Muscle of arm (tissue), 12 donors: Measurements from ENCODE around the gene DNAAF1. TPM values are rescaled to one million over a fixed set of nuclear protein-coding genes. Genes with fewer than 3 reads are reported as not detected.
"Not testable (repeated sequence)": the region's sequence is repeated elsewhere in the genome, so short reads cannot be mapped to it uniquely, and the experiment has no call there.

Source experiments
- DNase-seq: peaks from one replicate; pipeline ENCODE4 v3.0.0-alpha.2; 2013
- polyA plus RNA-seq, 12 donors: library from polyadenylated mRNA; unstranded; fragments of 120-200 nt; gene quantifications; one replicate each; pipeline ENCODE4 v1.2.1, GENCODE V29; 2013; ENCODE audit not compliant: insufficient read length in 12 of 12

Gene DNAAF1
- polyA plus RNA-seq, 12 donors: 0.13 to 0.70 (median 0.33) TPM; not detected in 2

DNA sequence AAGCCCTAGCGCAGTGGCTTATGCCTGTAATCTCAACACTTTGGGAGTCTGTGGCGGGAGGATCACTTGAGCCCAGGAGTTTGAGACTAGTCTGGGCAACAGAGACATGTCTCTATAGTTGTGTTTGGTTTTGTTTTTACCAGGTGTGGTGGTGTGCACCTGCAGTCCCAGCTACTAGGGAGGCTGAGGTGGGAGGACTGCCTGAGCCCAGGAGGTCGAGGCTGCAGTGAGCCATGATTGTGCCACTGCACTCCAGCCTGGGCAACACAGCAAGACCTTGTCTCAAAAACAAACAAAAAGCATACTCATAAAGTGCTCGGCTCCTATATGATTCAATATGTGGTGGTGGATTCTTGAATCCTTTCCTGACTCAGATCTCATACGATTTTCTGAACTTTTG is 26.8 kb upstream of the DNAAF1 start:
- DNase-seq: not testable (repeated sequence)

DNA sequence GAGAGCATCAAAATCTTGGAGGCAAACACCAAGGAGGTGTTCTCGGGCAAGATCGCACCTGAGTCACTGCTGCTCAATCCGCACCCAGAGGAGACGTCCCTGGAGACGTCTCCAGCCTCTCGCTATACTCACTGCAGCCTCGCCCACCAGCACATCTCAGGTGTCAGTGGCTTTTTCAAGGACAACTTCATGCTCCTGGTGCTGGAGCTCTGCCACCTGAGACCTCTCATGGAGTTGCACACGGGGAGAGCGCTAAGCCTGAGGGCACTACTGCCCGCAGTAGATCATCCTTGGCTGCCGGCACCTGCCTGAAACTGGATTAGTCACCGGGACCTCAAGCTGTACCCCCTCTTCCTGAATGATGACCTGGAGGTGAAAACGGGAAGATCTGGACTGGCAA is 25.7 kb upstream of the DNAAF1 start:
- no peak for DNase-seq

DNA sequence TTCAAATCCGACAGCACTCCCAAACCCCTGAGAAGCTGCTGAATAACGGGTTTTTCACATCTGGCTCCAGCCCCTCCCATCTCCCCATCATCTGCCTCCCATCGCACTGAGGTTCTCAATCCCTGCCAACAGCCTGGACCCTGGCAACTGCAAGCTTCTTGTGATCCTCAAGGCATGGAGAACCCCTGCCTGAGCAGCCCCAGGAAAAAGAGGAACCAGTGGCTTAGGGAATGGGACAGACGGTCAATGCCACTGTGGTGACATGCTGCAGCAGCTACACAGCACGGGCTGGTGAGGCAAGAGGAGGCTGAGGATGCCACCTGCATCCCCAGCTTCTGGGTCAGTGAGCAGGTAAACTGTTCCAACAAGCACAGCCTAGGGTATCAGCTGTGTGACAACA is 25.1 kb upstream of the DNAAF1 start:
- DNase-seq: no peak

DNA sequence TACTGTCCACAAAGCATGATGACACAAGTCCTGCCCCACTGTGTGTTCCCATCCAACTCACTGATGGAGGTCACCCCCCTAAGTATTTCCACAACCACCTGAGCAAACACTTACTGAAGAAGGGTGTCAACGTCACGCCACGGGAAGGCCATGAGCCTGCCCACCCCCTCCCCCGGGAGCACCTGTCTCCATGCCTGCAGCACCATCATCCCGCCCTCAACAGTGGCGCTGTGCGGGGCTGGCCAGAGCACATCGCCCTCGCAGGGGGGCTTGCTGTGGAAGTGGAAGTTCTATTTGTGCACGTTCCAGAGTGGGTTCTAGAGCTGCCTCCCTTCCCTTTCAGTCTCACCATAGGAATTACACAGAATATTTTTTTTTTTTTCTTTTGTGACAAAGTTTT is 24.1 kb upstream of the DNAAF1 start:
- DNase-seq: no peak

DNA sequence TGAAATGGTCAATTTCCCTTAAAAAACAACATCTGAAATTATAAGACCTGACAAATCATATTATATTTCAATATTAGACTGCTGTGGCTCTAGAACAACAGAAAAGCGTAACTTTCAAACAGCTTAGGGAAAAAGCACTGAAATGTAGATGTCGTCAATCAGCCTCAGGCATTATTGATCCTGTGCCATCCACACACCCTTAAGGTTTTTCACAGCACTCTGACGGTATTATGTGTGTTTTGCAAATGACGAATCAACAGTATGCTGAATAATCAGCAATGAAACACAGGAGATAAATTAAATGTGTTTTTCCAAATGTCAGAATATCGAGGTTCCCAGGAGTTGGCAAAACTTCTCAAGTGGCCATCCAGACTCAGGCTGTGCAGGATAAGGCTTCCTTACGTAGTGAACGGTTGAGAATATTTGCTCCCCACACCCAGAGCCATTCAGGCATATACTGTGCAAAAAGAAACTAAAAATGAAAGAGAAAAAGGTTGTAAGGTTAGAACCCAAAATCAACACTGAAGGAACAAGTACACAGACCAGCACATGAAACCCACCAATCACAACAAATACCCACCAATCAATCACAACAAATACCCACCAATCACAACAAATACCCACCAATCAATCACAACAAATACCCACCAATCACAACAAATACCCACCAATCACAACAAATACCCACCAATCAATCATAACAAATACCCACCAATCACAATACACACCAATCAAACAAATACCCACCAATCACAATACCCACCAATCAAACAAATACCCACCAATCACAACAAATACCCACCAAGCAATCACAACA is 20.6 kb upstream of the DNAAF1 start:
- no peak for DNase-seq

DNA sequence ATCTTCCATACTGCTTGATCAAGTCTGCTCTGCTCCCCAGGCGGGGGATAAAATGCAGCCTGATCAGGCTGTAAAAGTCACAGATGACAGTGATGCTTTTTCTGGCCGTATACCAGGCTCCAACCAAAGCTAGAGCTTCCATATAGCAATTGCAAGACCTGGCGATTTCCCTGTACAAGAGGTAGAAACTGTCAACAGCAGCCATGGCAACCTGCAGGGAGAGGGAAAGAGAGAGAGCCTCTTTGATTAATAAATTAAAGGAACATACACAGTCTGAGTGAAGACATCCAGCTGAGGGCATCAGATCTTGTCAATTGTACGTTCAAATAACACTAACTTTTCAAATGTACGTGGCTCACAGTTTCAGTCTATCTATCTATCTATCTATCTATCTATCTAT is 14.0 kb upstream of the DNAAF1 start:
- DNase-seq: no peak

DNA sequence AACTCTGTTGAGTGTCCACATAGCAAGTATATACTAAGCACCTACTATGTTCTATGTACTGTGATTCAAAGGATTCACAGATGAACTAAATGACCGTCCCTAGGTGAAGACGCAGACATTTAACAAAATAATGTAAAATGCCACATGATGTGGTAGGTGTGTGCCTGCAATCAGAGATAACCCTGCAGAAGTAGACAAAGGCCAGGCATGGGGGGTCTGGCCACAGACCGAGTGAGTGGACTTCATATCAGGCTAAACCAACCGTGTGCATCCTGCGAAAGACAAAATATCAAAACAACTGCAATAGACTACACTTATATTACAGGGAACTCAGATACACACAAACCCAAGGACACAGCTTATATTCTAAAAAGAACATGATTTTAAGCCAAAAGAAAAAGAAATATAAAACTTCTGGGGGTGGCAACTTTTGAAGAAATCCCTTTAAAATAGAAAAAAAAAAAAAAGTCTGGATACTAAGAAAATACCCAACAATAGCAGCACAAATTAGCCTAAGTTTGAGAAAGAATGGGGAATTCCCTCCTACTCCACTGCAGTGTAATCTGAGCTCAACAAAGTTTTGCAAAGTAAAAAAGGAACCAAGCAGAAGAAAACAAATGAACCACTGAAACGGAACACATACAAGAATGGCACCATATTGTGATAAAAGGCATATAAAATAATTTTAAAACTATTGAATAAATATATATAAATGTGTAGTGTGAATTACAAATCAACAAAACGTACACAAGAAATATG is 12.4 kb upstream of the DNAAF1 start:
- DNase-seq: no peak

DNA sequence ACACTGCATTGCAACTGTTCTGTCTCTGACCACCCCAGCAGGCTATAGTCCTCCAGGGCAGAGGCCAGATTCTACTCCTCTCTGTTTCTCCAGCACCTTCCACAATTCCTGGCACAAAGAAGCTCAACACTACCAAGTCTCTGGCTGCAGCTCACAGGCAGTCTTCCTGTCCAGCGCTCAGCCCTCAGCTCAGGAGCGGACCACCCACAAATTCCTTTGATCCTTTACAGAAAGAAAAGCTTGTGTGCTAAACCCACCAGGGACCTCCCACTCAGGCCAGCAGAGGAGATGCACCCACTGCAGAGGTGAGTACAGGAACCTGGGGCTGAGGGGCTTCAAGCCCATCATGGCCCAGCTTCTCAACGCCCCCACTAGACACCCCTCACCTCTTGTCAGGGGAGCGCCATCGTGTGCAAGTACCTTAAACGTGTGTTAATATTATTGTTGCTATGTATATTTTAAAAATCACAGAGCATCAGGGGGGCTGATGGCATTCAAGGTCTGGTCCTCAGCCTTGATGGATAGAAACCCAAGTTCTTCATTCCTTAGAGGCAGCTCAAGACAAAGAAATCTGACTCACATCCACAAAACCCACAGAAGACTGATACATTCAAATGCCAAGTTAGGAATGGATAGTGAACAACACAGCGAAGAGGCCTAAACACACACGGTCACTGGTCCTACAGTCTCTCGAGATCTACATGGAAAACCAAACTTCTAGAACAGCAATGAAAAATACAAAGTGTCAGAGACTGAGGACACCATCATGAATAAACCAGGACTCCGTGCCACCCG is 8.6 kb upstream of the DNAAF1 start:
- no peak for DNase-seq

DNA sequence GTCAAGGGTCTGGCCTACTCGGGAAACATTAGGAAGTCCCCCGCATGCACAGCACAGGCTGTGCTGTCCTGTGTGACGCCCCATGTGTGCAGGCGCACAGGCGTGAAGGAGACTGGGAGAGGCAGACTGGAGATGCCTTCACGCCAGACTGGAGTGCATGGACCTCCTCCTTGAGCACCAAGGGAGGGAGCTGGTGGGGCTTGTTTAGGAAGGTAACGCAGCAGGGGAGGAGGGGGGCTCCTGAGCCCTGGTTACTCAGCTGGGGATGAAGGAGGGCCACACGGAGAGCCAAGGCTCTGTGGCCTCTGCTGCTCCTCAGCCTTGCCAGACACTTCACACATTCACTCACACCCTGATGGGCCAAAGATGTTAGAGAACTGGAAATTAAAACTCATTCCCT is 7.8 kb upstream of the DNAAF1 start:
- DNase-seq: no peak

DNA sequence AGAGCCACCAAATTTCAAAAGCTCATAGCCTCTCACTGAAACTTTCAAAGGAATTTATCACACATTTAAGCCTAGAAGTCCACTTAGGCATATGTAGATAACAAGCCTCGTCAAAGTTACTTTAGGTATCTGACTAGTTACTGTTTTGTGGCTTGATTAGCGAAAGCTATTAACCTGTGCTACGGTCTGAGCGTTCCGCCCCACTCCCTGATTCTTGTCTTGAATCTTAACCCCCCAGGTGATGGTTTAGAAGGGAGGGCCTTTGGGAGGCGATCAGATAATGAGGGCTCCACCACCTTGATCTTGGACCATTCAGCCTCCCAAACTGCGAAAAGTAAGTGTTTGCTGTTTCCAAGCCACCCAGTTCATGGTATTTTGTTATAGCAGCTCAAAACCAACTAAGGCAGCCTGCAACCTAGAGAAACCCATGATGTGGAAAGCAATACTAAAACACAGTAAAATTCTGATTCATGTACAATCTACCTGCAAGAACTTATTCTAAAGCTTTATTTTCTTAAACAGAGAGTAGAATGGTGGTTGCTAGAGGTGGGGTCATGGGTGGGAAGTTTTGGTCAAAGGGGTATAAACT is 7.2 kb upstream of the DNAAF1 start:
- no peak for DNase-seq

DNA sequence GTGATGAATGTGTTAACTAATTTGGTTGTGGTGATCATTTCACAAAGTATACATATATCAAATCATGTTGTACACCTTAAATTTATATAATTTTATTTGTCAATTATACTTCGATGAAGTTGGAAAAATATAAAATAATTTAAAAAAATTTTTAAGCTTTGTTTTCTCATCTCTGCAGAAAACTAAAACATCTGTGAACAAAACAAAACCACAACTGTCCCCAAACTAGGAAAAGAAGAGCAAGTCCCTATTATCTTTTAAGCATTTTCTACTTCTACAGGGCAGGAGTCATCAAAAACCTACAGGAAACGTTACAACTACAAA is 6.6 kb upstream of the DNAAF1 start:
- DNase-seq: no peak

DNA sequence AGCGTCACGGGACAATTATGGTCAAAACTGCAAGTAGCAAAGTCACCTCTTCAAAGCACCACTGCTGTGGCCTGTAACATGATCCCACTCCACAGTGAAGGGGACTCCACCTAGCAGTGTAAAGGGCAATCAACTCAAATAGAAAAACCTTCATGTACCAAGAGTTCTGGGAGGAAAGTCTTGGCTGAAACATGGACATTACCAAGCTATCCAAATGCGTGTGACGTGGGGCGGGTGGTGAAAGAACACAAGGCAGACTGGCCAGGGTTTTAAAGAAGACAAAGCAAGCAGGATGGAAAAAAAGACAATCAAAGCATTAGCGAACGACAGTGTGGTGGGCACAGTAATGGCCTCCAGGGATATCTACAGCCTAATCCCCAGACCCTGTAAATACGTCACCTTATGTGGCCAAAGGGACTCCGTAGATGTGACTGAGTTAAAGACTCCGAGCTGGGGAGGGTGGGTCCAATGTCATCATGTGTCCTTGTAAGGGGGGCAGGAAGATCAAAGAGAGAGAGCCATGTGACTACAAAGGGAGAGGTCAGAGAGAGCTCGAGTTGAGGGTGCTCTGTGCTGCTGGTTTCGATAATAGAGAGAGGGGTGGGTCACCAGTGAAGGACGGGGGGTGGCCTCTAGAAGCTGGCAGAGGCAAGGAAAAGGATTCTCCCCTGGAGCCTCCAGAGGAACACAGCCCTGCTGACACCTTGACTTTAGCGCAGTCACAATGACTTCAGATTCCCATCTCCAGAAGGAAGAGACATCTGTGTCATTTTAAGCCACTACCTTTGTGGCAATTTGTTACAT is 6.1 kb upstream of the DNAAF1 start:
- DNase-seq: no peak

DNA sequence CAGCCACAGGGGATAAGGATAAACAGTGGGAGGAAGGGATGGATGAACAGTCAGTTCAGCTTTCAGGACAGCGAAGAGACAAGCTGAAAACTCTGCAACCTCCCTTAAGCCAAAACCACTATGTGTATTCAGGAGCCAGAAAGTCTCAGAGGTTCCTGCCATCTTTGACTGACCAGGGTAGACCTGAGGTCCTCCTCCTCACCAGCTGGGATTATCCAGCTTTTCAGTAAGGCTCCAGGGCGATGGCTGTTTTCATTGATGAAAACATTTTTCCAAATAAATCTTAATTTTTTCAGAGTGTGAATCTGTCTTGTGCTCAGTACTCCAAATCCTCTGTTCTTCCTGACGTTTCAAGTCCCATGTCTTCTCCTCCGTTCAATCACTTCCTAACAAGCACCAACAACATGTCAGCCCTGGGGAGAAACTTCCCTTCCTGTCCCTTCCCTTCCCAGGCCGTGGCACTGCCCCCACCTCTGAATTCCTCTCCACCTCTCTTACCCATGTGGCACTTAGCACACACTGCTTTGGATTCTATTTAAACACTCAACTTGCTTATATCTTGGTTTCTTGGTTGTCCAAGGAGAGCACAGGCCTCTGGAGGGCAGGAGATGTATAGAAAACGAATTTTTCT is 5.4 kb upstream of the DNAAF1 start:
- DNase-seq: no peak

DNA sequence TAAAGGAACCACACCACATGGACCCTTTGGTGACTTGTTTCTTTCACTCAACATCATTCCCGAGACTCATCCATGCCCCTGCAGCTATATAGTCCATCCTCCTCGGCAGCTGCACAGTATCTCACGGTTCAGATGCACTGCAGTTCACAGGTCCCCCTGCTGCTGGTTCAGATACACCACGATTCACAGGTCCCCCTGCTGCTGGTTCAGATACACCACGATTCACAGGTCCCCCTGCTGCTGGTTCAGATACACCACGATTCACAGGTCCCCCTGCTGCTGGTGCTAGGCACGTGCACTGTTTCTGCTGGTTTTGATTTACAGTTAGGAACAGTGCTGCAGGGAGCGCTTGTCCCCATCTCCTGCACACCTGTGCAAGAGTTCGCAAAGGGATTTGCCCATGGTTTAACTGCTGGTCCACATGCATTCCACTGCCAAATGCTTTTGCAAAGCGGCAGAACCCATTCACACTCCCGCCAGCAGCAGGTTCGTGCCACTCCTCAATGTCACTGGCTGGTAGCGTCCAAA is 3.9 kb upstream of the DNAAF1 start:
- no peak for DNase-seq

DNA sequence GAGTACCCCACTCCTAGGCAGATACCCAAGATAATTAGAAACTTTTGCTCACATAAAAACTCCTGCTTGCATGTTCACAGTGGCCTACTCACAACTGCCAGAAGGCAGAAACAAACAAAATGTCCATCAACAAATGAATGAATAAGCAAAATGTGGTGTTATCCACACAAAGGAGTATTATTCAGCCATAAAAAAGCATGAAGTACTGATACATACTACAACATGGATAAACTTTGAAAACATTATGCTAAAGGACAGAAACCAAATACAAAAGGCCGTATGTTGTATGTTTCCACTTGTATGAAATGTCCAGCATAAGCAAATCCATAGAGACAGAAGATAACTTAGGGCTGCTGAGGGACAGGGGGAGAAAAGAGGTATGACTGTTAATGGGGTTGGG is 2.0 kb upstream of the DNAAF1 start:
- no peak for DNase-seq

DNA sequence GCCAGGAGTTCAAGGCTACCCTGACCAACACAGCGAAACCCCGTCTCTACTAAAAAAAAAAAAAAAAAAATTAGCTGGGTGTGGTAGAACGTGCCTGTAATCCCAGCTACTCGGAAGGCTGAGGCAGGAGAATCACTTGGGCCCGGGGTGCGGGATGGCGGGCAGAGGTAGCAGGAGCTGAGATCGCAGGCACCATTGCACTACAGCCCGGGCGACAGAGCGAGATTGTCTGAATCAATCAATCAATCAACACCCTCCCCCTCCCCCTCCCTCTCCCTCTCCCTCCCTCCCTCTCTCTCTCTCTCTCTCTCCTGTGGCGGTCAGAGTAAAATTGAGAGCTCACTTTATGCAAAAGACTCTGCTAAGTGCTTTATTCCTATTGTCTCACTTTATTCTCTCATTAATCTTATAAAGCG is 1.3 kb upstream of the DNAAF1 start:
- DNase-seq: no peak

DNA sequence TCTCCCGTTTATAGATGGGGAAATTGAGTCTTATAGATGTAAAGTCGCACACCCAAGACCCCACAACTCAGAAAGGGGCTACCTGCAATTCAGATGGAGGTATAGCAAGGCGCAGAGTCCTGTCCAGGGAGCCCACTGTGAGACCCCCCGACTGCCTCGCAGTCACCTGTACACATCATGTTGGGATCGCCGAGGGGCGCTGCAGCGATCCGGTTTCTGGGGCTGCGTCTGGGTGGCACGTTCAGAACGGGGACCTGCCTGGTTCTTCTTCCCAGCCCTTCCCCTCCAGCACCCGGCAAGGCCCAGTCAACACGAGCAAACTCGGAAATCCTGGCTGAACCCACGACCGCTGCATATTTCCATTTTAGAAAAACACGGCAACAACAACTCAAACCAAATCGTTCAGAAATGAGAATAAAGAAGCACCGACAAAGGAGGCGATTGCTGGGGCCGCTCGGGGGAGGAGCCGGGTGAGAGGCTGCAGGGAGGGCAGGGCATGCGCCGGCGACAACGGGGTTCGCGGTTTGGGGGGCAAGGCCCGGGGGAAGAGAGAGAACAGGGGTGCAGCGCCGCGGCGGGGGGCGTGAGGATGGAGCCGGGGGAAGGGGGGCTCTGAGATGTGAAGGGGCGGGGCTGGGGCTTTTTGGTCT is 774 bp upstream of the DNAAF1 start:
- peak; percentile 22 for DNase-seq

DNA sequence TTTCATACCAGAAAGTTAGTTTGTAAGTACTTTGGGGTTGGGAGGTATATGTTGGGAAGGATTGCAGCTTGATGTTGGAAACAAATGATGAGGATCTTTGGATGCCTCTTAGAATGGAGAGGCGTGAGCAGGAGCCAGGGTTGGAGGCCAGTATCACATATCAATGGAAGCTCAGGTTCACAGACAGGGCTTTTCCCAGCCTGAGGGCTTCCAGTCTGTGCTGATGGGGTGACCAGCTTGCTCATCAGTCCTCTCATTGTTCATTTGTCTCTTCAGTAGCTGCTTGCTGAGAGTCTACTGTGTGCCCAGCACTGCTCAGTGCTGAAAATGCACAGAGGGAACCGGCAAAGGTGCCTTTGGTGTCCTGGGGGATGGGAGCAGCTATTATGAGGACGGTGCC is 5.8 kb downstream of the DNAAF1 start:
- no peak for DNase-seq

DNA sequence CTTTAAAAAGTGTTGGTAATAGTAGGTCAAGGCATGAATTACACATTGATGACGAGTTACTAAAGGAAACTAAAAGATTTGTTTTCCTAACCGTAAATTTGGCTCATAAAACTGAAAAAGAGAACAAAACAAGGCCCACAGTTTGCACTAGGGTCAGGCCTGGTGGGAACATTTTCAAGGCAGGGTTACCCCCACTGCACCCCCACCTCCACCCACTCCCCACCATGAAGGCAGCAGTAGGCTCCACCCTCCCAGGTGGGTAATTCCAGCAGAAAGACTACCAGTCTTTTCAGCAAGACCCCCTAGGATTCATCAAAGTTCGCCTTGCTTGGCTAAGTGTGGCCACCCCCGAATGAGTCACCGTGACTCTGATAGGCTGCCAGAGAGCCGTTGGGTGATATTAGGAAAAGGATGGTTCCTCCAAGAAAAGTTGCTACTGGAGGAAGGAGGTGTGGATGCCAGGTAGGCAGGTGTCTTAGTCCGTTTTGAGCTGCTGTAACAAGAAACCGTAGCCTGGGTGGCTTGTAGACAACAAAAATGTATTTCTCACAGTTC is 8.6 kb downstream of the DNAAF1 start:
- no peak for DNase-seq

DNA sequence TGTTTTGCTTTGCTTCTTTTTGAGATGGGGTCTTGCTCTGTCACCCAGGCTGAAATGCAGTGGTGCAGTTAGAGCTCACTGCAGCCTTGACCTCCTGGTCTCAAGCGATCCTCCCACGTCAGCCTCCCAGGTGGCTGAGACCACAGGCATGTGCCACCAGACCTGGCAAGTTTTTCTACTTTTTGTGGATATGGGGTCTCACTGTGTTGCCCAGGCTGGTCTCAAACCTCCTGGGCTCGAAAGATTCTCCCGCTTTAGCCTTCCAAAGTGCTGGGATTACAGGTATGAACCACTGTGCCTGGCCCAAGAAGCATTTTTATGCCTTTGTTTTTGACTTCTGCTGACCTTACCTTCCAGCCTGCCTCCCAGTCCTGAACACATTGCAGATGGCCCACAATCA is 10.1 kb downstream of the DNAAF1 start:
- no peak for DNase-seq
